HUES6 (cell line): ENCODE measurements around the gene RBFOX1.

ENCODE experiments used
- H3K27ac ChIP-seq: 2 replicates; pipeline ENCODE4 v1.7.0; 2013; ENCODE audit warnings: low read depth, mild to moderate bottlenecking, low read length, inconsistent platforms
- H3K27me3 ChIP-seq: 2 replicates; pipeline ENCODE4 v1.6.1; 2013; ENCODE audit warnings: low read length; ENCODE audit not compliant: control insufficient read depth, insufficient read depth
- H3K36me3 ChIP-seq: 2 replicates; pipeline ENCODE4 v1.6.1; 2013; ENCODE audit warnings: low read length; ENCODE audit not compliant: control insufficient read depth, insufficient read depth
- H3K4me1 ChIP-seq: 2 replicates; pipeline ENCODE4 v1.6.1; 2013; ENCODE audit warnings: low read length; ENCODE audit not compliant: control insufficient read depth, insufficient read depth
- H3K4me3 ChIP-seq: 2 replicates; pipeline ENCODE4 v1.5.1; 2013; ENCODE audit warnings: low read depth, low read length
- H3K9ac ChIP-seq: one replicate; pipeline ENCODE4 v1.6.1; 2013; ENCODE audit warnings: mild to moderate bottlenecking, low read length
- H3K9me3 ChIP-seq: 2 replicates; pipeline ENCODE4 v1.6.1; 2013; ENCODE audit warnings: low read depth, low read length; ENCODE audit not compliant: control insufficient read depth, insufficient read depth

Gene RBFOX1

DNA sequence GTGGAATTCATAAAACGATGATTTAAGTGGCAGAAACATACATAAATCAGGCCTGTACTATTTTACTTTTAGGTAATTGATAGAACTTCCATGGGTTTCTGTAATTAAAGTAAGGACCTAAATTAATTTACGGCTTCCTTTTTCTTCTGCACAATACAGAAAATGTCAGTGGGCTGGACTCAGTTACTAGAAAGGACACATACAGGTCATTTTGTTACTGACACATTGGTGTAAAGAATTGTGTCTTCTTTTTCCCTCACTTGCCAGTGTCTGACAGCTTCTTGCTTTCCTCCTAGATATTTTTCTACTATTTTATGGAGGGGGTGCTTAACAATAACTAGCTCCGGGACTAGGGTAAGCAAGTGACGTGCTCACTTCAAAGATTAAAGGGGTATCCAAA lies 304.8 kb downstream of the RBFOX1 start:
- no peaks in the 10 kb centered on the region for H3K27me3 ChIP-seq
- H3K9me3 ChIP-seq = 0 out of 2 replicates have a peak, but pooled peaks cover 3% of the 10 kb centered on the region
- H3K36me3 ChIP-seq = no peaks in the 10 kb centered on the region
- no peak overlapping the region for H3K9ac ChIP-seq
- H3K4me1 ChIP-seq = peaks cover 17% of the 10 kb centered on the region
- H3K4me3 ChIP-seq = no peak overlapping the region
- no peak overlapping the region for H3K27ac ChIP-seq

DNA sequence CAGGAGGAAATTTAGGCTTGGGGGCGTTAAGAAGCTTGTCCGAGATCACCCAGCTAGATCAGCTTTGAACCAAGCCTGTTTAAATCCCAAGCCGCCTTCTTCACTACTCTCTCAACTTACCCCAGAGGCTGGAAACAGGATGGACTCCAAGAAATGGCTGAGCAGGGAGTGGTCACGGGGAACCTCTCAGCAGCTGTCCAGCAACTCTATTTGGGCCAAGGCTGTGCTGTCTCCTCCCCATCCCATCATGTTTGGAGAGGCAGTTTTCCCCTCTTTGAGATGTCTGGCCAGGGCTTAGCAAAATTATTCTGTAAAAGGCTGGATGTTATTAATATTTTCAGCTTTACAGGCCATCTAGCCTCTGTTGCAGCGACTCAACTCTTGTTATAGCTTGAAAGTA lies 305.7 kb downstream of the RBFOX1 start:
- no peak overlapping the region for H3K4me3 ChIP-seq
- no peak overlapping the region for H3K9ac ChIP-seq
- peaks cover 17% of the 10 kb centered on the region for H3K4me1 ChIP-seq
- H3K9me3 ChIP-seq = 0 out of 2 replicates have a peak, but pooled peaks cover 3% of the 10 kb centered on the region
- no peak overlapping the region for H3K27ac ChIP-seq
- H3K27me3 ChIP-seq = no peaks in the 10 kb centered on the region
- no peaks in the 10 kb centered on the region for H3K36me3 ChIP-seq

- 0 out of 2 replicates have a peak, but pooled peaks cover 3% of the 10 kb centered on the region for H3K9me3 ChIP-seq
- H3K4me3 ChIP-seq = no peak overlapping the region
- no peak overlapping the region for H3K27ac ChIP-seq
- no peaks in the 10 kb centered on the region for H3K36me3 ChIP-seq
- no peak overlapping the region for H3K9ac ChIP-seq
- H3K4me1 ChIP-seq = peaks cover 2% of the 10 kb centered on the region; the same call in 1 of the 2 replicates
- no peaks in the 10 kb centered on the region for H3K27me3 ChIP-seq
These were observed 307.7 kb downstream of the RBFOX1 start for GRCh38 chr16:7640334-7640733.

DNA sequence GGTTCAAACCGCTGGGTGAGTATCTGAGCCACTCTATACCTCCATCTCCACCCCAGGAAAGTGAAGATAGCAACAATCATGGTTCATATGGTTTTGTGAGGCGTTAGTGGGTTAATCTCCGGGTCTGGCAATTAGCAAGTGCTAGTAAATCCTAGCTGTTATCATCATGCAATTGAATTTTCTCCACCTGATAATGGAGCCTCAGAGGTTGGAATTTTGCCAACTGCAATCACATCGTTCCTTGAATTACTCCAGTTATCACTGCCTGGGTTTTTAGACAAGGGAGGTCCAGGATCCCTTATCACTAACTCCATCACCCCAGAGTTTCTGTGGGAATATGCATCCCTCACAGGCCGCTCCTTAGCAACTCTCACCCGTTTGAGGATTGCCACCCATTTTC lies 311.5 kb downstream of the RBFOX1 start:
- Histone ChIP-seq H3K9me3 (no peaks in the 10 kb centered on the region), H3K36me3 (no peaks in the 10 kb centered on the region), H3K27ac (no peak overlapping the region), H3K4me1 (peaks cover 2% of the 10 kb centered on the region; the same call in 1 of the 2 replicates), H3K4me3 (no peak overlapping the region), H3K9ac (no peak overlapping the region), H3K27me3 (no peaks in the 10 kb centered on the region)

GRCh38 chr16:7644811-7645210 lies 312.2 kb downstream of the RBFOX1 start:
- no peaks in the 10 kb centered on the region for H3K9me3 ChIP-seq
- H3K36me3 ChIP-seq = no peaks in the 10 kb centered on the region
- H3K27ac ChIP-seq = no peak overlapping the region
- peaks cover 2% of the 10 kb centered on the region; the same call in 1 of the 2 replicates for H3K4me1 ChIP-seq
- no peak overlapping the region for H3K4me3 ChIP-seq
- no peak overlapping the region for H3K9ac ChIP-seq
- H3K27me3 ChIP-seq = no peaks in the 10 kb centered on the region

GRCh38 chr16:7646821-7647500 lies 314.3 kb downstream of the RBFOX1 start:
- Histone ChIP-seq H3K4me1 (peaks cover 10% of the 10 kb centered on the region), H3K9me3 (no peaks in the 10 kb centered on the region), H3K9ac (no peak overlapping the region), H3K36me3 (no peaks in the 10 kb centered on the region), H3K4me3 (no peak overlapping the region), H3K27me3 (no peaks in the 10 kb centered on the region; the same call in 1 of the 2 replicates), H3K27ac (no peak overlapping the region)

DNA sequence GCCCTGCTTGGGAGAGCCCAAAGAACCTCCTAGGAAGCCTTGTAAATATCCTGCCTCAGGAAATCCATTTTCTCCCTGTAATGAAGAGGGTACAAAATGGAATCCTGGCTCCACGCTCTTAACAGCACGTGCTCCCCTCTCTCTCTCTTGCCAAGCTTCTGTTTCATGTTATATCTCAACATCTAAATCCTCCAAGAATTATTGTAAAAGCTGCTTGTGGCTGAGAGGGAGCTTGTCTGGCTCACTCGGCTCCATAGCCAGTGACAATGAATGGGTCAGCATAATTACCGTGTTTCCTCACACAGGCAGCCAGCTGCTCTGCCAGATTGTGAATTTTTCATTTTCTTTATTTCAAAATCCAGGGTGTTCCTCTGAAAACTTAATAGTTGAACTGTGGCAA lies 317.8 kb downstream of the RBFOX1 start:
- Histone ChIP-seq H3K27ac (no peak overlapping the region), H3K27me3 (no peaks in the 10 kb centered on the region; the same call in 1 of the 2 replicates), H3K36me3 (no peaks in the 10 kb centered on the region), H3K9ac (no peak overlapping the region), H3K9me3 (no peaks in the 10 kb centered on the region), H3K4me3 (no peak overlapping the region), H3K4me1 (peaks cover 12% of the 10 kb centered on the region)

DNA sequence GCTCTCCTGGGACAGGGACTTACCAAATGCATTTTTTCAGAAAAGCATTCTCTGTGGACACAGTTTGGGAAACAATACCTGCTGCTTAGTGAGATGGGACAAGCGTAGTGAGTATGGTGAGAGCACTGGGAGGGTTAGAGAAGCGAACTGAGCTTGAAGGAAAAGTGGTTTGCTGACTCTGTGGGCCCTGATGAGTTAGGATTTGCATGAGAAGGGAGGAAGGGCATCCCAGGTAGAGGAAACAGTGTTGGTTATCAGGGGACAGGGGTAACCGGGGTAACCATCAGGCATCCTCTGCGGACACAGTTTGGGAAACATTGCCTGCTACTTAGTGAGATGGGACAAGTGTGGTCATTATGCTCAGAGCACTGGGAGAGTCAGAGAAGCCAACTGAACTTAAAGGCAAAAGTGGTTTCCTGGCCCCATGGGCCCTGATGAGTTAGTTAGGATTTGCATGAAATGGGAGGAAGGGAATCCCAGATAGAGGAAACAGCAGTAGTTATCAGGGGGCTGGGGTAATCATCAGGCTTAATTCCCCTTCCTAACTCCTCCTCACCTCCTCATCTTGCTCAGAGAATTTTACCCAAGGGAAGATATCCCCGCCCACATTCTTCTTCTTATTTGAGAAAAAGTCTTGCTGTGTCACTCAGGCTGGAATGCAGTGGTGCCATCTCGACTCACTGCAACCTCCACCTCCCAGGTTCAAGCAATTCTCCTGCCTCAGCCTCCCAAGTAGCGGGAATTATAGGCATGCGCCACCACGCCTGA lies 319.3 kb downstream of the RBFOX1 start:
- Histone ChIP-seq H3K9me3 (no peaks in the 10 kb centered on the region), H3K27ac (no peak overlapping the region), H3K36me3 (no peaks in the 10 kb centered on the region), H3K9ac (no peak overlapping the region), H3K4me1 (peaks cover 12% of the 10 kb centered on the region), H3K27me3 (no peaks in the 10 kb centered on the region; the same call in 1 of the 2 replicates), H3K4me3 (no peak overlapping the region)

DNA sequence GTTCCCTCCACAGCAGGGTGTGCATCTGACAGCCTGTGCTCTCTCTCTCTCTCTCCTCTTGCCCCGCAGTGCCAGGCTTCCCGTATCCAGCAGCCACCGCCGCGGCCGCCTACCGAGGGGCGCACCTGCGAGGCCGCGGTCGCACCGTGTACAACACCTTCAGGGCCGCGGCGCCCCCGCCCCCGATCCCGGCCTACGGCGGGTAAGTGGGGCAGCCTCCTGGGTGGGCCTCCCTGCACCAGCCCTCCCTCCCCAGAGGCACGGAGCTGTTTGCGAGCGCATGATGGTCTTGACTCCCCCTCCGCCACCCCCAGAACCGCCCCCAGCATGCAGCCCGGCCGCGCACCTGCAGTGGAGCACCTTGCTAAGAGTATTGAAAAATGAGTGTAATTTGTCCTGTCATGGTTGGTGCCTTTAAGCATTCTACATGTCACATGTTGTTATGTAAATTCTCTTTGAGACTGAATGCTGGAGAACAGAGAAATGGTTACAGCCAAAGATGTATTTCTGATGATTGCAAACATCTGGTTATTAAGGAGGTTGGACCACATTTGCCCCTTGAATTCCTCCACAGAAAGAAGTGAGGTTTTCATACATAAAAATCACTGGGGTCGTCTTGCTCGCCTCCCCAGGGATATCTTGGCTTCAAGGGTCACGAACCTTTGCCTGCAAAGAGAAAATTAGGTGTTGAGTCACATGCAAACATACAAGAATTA lies 321.3 kb downstream of the RBFOX1 start:
- Histone ChIP-seq H3K27me3 (no peaks in the 10 kb centered on the region; the same call in 1 of the 2 replicates), H3K9ac (no peak overlapping the region), H3K27ac (no peak overlapping the region), H3K9me3 (no peaks in the 10 kb centered on the region), H3K4me3 (no peak overlapping the region), H3K4me1 (peaks cover 12% of the 10 kb centered on the region), H3K36me3 (no peaks in the 10 kb centered on the region)

DNA sequence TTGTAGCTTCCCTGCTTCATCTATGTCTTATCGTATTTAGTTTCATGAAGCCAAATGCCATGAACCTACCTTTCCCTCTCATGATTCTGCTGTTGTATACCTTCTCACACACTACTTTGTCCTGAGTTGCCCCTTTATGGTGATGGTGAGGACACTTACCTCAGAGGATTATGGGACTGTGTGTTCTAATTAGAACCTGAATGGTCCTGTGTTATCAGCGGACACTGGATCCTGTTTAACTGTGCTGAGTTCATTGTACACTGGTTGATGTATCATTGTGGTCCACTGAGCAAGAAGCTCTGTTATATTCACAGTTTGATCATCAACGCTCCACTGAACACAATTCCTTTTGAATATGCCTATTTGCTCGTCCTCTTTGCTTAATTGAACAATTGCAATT lies 343.0 kb downstream of the RBFOX1 start:
- Histone ChIP-seq H3K36me3 (no peaks in the 10 kb centered on the region), H3K27ac (no peak overlapping the region), H3K27me3 (no peaks in the 10 kb centered on the region), H3K9ac (no peak overlapping the region), H3K9me3 (no peaks in the 10 kb centered on the region), H3K4me3 (no peak overlapping the region), H3K4me1 (peaks cover 6% of the 10 kb centered on the region; the same call in 1 of the 2 replicates)

DNA sequence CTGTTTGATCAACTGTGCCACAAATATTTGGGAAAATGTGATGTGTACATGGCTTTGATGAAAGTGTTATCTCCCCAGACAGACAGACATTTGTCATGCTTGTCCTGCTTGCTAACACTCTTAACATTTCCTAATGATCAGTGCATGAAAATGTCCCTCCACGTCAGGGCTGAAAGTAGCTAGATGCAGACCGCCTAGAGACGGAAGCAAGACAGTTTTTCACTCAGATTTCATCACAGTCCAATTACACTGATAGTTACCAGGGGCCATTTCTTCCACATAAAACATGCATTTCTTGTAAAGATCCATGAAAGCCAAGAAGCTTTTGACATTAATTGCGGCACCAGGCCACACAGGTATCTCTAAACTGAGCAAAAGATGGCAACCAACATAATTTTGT lies 347.7 kb downstream of the RBFOX1 start:
- Histone ChIP-seq H3K9me3 (no peaks in the 10 kb centered on the region), H3K27me3 (no peaks in the 10 kb centered on the region), H3K4me3 (no peak overlapping the region), H3K27ac (no peak overlapping the region), H3K4me1 (peaks cover 6% of the 10 kb centered on the region; the same call in 1 of the 2 replicates), H3K36me3 (no peaks in the 10 kb centered on the region), H3K9ac (no peak overlapping the region)
